ENCODE measurements around the gene IL7R. TPM values are rescaled to one million over a fixed set of nuclear protein-coding genes. Genes with fewer than 3 reads are reported as not detected.

IL7R gene
- total and polyA plus RNA-seq, 2 donors (not counting 3 experiments of a cell fraction or from before 2014, with no cell fraction given) = 1.0 to 1.2 TPM

DNA sequence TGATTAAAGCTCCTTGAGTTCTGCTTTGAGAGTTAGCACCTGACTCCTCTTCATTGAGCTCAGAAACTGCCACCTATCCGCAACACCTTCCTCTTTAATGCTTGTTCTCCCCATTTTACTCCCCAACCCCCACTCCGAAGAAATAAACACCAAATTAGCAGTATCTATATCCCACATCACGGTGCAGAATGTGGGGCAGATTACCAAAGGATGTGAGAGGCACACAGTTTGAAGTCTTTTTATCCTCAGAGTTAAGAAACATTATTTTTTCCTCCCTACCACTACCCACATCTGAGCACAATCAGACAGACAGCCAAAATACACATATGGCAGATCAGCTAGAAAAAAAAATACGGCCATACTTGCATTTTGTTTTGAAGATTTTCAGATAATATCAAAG is 26.1 kb upstream of the IL7R start:
- DNase-seq (ENCODE audit: low read depth, low spot score) = no peak
- no peak overlapping the region for H3K4me3 ChIP-seq (replicated peaks in 1 of 3; ENCODE audit: insufficient read depth in 1 of 3, low read depth in 1 of 3, low read length in 3 of 3)
- no peaks in the 10 kb centered on the region for H3K36me3 ChIP-seq (ENCODE audit: control insufficient read depth in 2 of 2, extremely low read depth in 1 of 2, insufficient read depth in 2 of 2, low read length in 2 of 2)
- TF ChIP-seq POLR2AphosphoS5 (IDR thresholded peaks at IDR 0.05; ENCODE audit: insufficient read depth, low read depth, low read length) (no peak), MYC (IDR thresholded peaks at IDR 0.05; ENCODE audit: low read depth, low read length) (no peak), EZH2 (IDR thresholded peaks at IDR 0.05; ENCODE audit: borderline replicate concordance, low read depth, low read length, severe bottlenecking) (no peak), JUN (IDR thresholded peaks at IDR 0.05; ENCODE audit: borderline replicate concordance, insufficient read depth, insufficient read length, low read depth) (no peak), CTCF (IDR thresholded peaks at IDR 0.05; ENCODE audit: extremely low read depth in 1 of 2, insufficient read depth in 1 of 2, low read depth in 1 of 2, low read length in 2 of 2) (no peak), FOS (IDR thresholded peaks at IDR 0.05; ENCODE audit: borderline replicate concordance, insufficient read depth, low read length) (no peak), MAX (IDR thresholded peaks at IDR 0.05; ENCODE audit: insufficient read depth, insufficient read length) (no peak), GATA2 (IDR thresholded peaks at IDR 0.05; ENCODE audit: insufficient read depth, insufficient read length, low read depth, low read length) (no peak), POLR2A (IDR thresholded peaks at IDR 0.05; ENCODE audit: low read depth, low read length) (no peak)
- H3K27ac ChIP-seq (ENCODE audit: insufficient read depth, low read depth, low read length) = no peak overlapping the region
- no peaks in the 10 kb centered on the region for H4K20me1 ChIP-seq (replicated peaks; ENCODE audit: control insufficient read depth, extremely low read depth, insufficient read depth, low read length)
- no peaks in the 10 kb centered on the region for H3K4me1 ChIP-seq (ENCODE audit: control insufficient read depth, extremely low read depth, insufficient read depth, low read length)
- H3K9ac ChIP-seq (replicated peaks; ENCODE audit: extremely low read depth, insufficient read depth, low read length) = no peak overlapping the region
- dilution Hi-C loops (cut with MboI; ENCODE audit: extremely low pct_ligation_motif_present, low sequenced_read_pairs) (no loop called here), intact Hi-C loops (cut with micrococcal nuclease) (no loop called here)
- peaks cover 0 to 2% of the 10 kb centered on the region in 2 experiments for H3K27me3 ChIP-seq (ENCODE audit: control insufficient read depth in 2 of 2, insufficient read depth in 2 of 2, low read length in 2 of 2)
- no peak overlapping the region for H2AFZ ChIP-seq (ENCODE audit: low read depth, low read length)
- no TSS peak for BruUV-seq (replicated peaks)
- POLR2A ChIA-PET = no interaction called here
- H3K9me3 ChIP-seq (replicated peaks; ENCODE audit: control insufficient read depth, insufficient read depth, low read length) = no peaks in the 10 kb centered on the region
- CTCF ChIA-PET = interaction anchor here (0.8 to 1.2 kb wide), 2 partner anchors 7 to 95 kb away, joined by 3 read pairs; no protein-coding TSS in a partner anchor
- FAIRE-seq = no peak
- no peaks in the 10 kb centered on the region for H3K79me2 ChIP-seq (ENCODE audit: control insufficient read depth, insufficient read depth, low read length)
- H3K4me2 ChIP-seq (ENCODE audit: insufficient read depth, low read length) = no peak overlapping the region
- H3K9me1 ChIP-seq (replicated peaks; ENCODE audit: control insufficient read depth, extremely low read depth, insufficient read depth, low read length) = no peaks in the 10 kb centered on the region

Data from endothelial cell of umbilical vein (primary cell).